Measurements from ENCODE around the gene PNKP. TPM values are rescaled to one million over a fixed set of nuclear protein-coding genes. Genes with fewer than 3 reads are reported as not detected.

The PNKP gene
- total RNA-seq, 1 donor from 2014 or later, result 40.3 TPM

DNA sequence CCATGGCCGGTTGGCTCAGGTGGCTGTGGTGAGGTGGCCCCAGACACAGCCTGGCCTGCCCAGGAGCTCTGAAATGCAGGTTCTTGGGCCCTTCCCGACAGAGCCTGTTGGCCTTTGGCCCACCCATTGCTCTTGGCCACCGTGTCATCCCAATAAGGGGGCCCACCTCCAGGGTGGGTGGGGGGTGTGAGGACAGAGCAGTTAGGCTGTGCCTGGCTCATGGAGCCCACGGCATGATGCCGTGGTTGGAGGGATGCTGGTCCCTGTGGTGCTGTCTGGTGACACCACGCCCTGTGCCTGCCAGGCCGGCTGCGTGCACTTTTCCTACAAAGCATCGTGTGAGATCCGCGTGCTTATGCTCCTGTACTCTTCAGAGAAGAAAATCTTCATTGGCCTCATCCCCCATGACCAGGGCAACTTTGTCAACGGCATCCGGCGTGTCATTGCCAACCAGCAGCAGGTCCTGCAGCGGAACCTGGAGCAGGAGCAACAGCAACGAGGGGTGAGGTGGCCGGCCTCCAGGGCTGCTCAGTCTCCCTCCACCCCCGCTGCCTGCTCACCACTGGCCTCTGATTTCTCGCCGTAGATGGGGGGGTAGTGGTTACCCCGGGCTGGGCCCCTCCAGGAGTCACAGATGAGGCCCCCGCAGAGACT lies 7.6 kb downstream of the PNKP start:
- intact Hi-C loops (cut with DNase I), result loop anchor here (5.0 to 10.0 kb wide), 2 partner anchors 43 to 105 kb away; partner anchors contain the start of gene MED25
- no peaks in the 10 kb centered on the region for H3K9me3 ChIP-seq
- no peak for DNase-seq (ENCODE audit: extremely low spot score in 2 of 2)
- H3K36me3 ChIP-seq, result peaks cover 0 to 69% of the 10 kb centered on the region in 2 donors
- no peak overlapping the region for H3K27ac ChIP-seq
- H3K4me3 ChIP-seq, result no peak overlapping the region
- TF ChIP-seq POLR2AphosphoS5 (IDR thresholded peaks at IDR 0.05; ENCODE audit: insufficient read depth in 1 of 2, low read depth in 1 of 2), result no peak
- TF ChIP-seq POLR2A (IDR thresholded peaks at IDR 0.05), result no peak
- TF ChIP-seq, protein P1, sequence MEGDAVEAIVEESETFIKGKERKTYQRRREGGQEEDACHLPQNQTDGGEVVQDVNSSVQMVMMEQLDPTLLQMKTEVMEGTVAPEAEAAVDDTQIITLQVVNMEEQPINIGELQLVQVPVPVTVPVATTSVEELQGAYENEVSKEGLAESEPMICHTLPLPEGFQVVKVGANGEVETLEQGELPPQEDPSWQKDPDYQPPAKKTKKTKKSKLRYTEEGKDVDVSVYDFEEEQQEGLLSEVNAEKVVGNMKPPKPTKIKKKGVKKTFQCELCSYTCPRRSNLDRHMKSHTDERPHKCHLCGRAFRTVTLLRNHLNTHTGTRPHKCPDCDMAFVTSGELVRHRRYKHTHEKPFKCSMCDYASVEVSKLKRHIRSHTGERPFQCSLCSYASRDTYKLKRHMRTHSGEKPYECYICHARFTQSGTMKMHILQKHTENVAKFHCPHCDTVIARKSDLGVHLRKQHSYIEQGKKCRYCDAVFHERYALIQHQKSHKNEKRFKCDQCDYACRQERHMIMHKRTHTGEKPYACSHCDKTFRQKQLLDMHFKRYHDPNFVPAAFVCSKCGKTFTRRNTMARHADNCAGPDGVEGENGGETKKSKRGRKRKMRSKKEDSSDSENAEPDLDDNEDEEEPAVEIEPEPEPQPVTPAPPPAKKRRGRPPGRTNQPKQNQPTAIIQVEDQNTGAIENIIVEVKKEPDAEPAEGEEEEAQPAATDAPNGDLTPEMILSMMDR (IDR thresholded peaks at IDR 0.05), result no peak
- H3K4me1 ChIP-seq, result peaks cover 10% of the 10 kb centered on the region
- no peaks in the 10 kb centered on the region for H3K27me3 ChIP-seq

DNA sequence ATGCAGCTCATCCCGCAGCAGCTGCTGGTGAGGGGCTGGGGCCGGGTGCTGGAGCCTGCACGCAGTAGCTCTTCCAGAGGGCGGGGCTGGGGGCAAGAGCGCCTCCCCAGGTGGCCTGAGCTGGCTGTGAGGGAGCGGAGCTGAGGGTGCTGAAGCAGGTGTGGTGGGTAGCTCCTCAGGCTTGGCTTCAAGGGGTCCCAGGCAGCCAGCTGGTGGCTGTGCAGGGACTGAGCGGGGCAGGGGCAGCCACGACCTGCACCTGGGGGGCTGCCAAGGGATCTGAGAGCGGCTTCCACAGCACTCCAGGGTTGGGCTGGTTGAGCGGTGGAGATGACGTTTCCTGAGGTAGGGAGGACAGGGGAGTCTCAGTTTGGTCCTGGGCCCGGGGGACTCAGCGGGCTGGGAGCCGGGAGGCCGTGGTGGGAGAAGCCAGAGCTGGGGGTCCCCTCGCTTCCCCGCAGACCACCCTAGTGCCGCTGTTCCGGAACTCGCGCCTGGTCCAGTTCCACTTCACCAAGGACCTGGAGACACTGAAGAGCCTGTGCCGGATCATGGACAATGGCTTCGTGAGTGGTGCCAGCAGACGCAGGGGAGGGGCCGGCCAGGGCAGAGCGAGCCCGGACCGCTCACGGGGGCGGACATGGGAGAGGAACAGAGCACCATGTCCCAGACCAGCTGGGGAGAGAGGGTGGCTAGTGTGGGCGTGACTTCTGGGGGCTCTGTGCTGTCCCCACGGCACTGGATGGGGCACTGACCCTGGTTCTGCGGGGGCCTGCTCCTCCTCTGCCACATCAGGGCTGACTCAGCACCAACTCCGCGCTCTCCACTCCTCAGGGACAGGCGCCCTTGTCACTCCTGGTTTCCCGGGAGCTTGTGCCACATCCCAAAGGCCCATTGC lies 9.0 kb downstream of the PNKP start:
- TF ChIP-seq POLR2A (IDR thresholded peaks at IDR 0.05), result no peak
- TF ChIP-seq, protein P1 (IDR thresholded peaks at IDR 0.05), result no peak
- TF ChIP-seq POLR2AphosphoS5 (IDR thresholded peaks at IDR 0.05; ENCODE audit: insufficient read depth in 1 of 2, low read depth in 1 of 2), result no peak
- peaks cover 0 to 62% of the 10 kb centered on the region in 2 donors for H3K36me3 ChIP-seq
- no peak overlapping the region for H3K4me3 ChIP-seq
- no peaks in the 10 kb centered on the region for H3K9me3 ChIP-seq
- H3K27me3 ChIP-seq, result no peaks in the 10 kb centered on the region
- no peak for DNase-seq (ENCODE audit: extremely low spot score in 2 of 2)
- no peak overlapping the region for H3K27ac ChIP-seq
- intact Hi-C loops (cut with DNase I), result loop anchor here (10.0 kb wide), 1 partner anchor 104 kb away; no protein-coding TSS in a partner anchor
- peaks cover 23% of the 10 kb centered on the region for H3K4me1 ChIP-seq

DNA sequence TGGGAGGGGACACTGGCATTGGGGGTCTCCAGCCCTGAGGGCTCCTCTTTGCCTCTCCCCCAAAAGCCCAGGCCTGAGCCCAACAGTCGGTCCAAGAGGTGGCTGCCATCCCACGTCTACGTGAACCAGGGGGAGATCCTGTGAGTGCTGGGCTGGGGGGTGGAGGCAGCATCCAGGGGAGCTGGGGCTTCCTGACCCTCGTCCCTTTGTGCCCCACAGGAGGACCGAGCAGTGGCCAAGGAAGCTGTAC lies 9.6 kb downstream of the PNKP start:
- no peaks in the 10 kb centered on the region for H3K9me3 ChIP-seq
- no peak overlapping the region for H3K4me3 ChIP-seq
- peaks cover 0 to 59% of the 10 kb centered on the region in 2 donors for H3K36me3 ChIP-seq
- TF ChIP-seq, protein P1 (IDR thresholded peaks at IDR 0.05), result no peak
- TF ChIP-seq POLR2AphosphoS5 (IDR thresholded peaks at IDR 0.05; ENCODE audit: insufficient read depth in 1 of 2, low read depth in 1 of 2) (no peak), POLR2A (IDR thresholded peaks at IDR 0.05) (no peak)
- H3K4me1 ChIP-seq, result peaks cover 28% of the 10 kb centered on the region
- no peak overlapping the region for H3K27ac ChIP-seq
- H3K27me3 ChIP-seq, result no peaks in the 10 kb centered on the region
- no peak for DNase-seq (ENCODE audit: extremely low spot score in 2 of 2)
- intact Hi-C loops (cut with DNase I), result loop anchor here (10.0 kb wide), 1 partner anchor 103 kb away; no protein-coding TSS in a partner anchor

DNA sequence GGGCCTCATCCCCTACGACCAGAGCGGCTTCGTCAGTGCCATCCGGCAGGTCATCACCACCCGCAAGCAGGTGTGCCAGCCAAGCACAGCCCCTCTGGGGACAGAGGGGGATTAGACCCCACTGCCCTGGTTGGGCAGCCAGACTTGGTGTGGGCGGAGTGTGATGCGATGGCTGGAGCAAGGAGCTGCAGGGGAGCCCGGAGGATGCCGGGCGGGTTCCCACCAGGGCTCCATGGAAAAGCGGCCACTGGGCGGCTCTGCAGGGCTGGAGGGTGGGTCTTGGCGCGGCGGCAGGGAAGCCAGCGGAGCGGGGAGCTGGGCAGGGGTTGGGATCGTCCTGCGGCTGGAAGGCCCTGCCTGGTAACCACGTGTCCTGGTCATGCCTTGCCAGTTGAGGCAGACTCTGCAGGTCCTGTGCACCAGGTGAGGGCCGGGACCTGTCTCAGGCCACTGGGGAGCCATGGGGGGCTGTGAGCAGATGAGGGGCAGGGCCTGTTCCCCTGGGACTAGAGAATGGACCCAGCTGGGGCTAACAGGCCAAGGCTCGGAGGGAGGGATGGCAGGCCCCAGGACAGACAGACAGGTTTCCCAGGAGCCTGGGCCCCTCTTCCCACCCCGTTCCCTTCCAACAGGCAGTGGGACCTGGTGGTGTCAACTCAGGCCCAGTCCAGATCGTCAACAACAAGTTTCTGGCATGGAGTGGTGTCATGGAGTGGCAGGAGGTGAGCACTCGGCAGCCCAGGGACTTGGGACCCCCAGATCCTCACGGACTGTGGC lies 10.1 kb downstream of the PNKP start:
- Histone ChIP-seq H3K36me3 (peaks cover 0 to 57% of the 10 kb centered on the region in 2 donors), H3K27ac (no peak overlapping the region), H3K27me3 (no peaks in the 10 kb centered on the region), H3K9me3 (no peaks in the 10 kb centered on the region), H3K4me1 (peaks cover 34% of the 10 kb centered on the region), H3K4me3 (no peak overlapping the region)
- TF ChIP-seq POLR2A (IDR thresholded peaks at IDR 0.05), result no peak
- intact Hi-C loops (cut with DNase I), result loop anchor here (10.0 kb wide), 1 partner anchor 102 kb away; no protein-coding TSS in a partner anchor
- DNase-seq (ENCODE audit: extremely low spot score in 2 of 2), result no peak

DNA sequence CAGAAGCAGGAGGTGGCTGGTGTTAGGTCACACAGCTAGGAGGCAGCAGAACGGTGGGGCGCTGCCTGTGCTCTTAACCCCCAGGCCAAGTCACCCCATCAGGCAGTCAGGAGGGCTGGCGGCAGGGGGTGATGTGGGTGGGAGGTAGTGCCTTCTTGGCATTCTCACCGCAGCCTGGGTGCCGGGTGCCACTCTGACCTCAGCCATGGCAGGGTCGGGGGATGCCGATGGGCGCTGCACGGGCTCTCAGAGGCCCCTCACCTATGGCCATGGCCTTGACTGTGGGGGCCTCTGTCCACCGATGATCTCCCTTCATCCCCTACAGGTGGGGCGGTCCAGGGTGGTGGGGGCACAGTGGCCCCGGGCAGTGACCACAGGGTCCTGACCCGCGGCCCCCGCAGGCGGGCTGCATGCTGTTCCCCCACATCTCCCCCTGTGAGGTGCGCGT lies 10.8 kb downstream of the PNKP start:
- no peak overlapping the region for H3K27ac ChIP-seq
- intact Hi-C loops (cut with DNase I), result loop anchor here (10.0 kb wide), 1 partner anchor 102 kb away; no protein-coding TSS in a partner anchor
- peaks cover 0 to 50% of the 10 kb centered on the region in 2 donors for H3K36me3 ChIP-seq
- no peak for TF ChIP-seq POLR2A (IDR thresholded peaks at IDR 0.05)
- no peak for TF ChIP-seq POLR2AphosphoS5 (IDR thresholded peaks at IDR 0.05; ENCODE audit: insufficient read depth in 1 of 2, low read depth in 1 of 2)
- TF ChIP-seq, protein P1 (IDR thresholded peaks at IDR 0.05), result no peak
- no peak overlapping the region for H3K4me3 ChIP-seq
- H3K27me3 ChIP-seq, result no peaks in the 10 kb centered on the region
- no peak for DNase-seq (ENCODE audit: extremely low spot score in 2 of 2)
- peaks cover 39% of the 10 kb centered on the region for H3K4me1 ChIP-seq
- H3K9me3 ChIP-seq, result no peaks in the 10 kb centered on the region
